WTC11 (cell line): ENCODE data around the gene MKX. TPM values are rescaled to one million over a fixed set of nuclear protein-coding genes. Genes with fewer than 3 reads are reported as not detected.

Experiments used
- ATAC-seq: fragments of 200-7000 bp; cut with Tn5 transposase; 2 replicates; pipeline ENCODE4 v1.10.0; 2021; ENCODE audit warnings: mild to moderate bottlenecking, moderate library complexity
- CTCF ChIA-PET: fragments of 300-600 bp; sonication (Branson Sonifier 250); formaldehyde crosslinking; loops from one replicate; lab custom pipeline; 2021; ENCODE audit warnings: antibody characterized with exemption; lab: Charles Lee
- POLR2A ChIA-PET: fragments of 350-600 bp; sonication (Branson Sonifier 250); formaldehyde crosslinking; loops from one replicate; lab custom pipeline; 2021; ENCODE audit warnings: antibody characterized with exemption; lab: Charles Lee
- DNase-seq: peaks from one replicate; pipeline ENCODE4 v3.0.0; 2021; ENCODE audit warnings: low spot score
- H3K27ac Mint-ChIP-seq: 2 replicates; pipeline ENCODE4 v1.8.0; 2021; ENCODE audit warnings: mixed read lengths
- H3K27me3 Mint-ChIP-seq: 2 replicates; pipeline ENCODE4 v1.8.0; 2021; ENCODE audit warnings: low read depth, mild to moderate bottlenecking, moderate library complexity, mixed read lengths
- H3K36me3 Mint-ChIP-seq: 2 replicates; pipeline ENCODE4 v1.8.0; 2021; ENCODE audit warnings: mixed read lengths
- H3K4me1 Mint-ChIP-seq: 2 replicates; pipeline ENCODE4 v1.8.0; 2022; ENCODE audit warnings: mixed read lengths
- H3K4me3 Mint-ChIP-seq: 2 replicates; pipeline ENCODE4 v1.8.0; 2021; ENCODE audit warnings: mild to moderate bottlenecking, moderate library complexity, mixed read lengths
- H3K9me3 Mint-ChIP-seq: 2 replicates; pipeline ENCODE4 v1.8.0; 2021; ENCODE audit warnings: mixed read lengths
- ATF2 ChIP-seq: sonication (generic); formaldehyde crosslinking; IDR thresholded peaks from 2 replicates; pipeline ENCODE4 v1.8.1; 2022; ENCODE audit warnings: low read depth, missing genetic modification reagents, borderline replicate concordance
- CREM ChIP-seq: sonication (generic); formaldehyde crosslinking; IDR thresholded peaks from 2 replicates; pipeline ENCODE4 v1.8.1; 2022; ENCODE audit warnings: mild to moderate bottlenecking, missing genetic modification reagents, moderate library complexity
- ESRRA ChIP-seq: sonication (generic); formaldehyde crosslinking; IDR thresholded peaks from 2 replicates; pipeline ENCODE4 v1.8.1; 2022; ENCODE audit warnings: mild to moderate bottlenecking, missing genetic modification reagents, borderline replicate concordance
- FOXP1 ChIP-seq: sonication (generic); formaldehyde crosslinking; IDR thresholded peaks from 2 replicates; pipeline ENCODE4 v1.8.0; 2022; ENCODE audit warnings: missing genetic modification reagents, mild to moderate bottlenecking, moderate library complexity, borderline replicate concordance
- HMGA2 ChIP-seq: fragments of 250-450 bp; sonication (Bioruptor Pico); IDR thresholded peaks from 2 replicates; pipeline ENCODE4 v1.4.0; 2021; ENCODE audit warnings: mild to moderate bottlenecking, moderate library complexity
- KAT7 ChIP-seq: sonication (generic); formaldehyde crosslinking; IDR thresholded peaks from 2 replicates; pipeline ENCODE4 v1.8.1; 2023; ENCODE audit warnings: missing genetic modification reagents, mild to moderate bottlenecking, borderline replicate concordance
- MXD4 ChIP-seq: fragments of 250-450 bp; sonication (Bioruptor Pico); IDR thresholded peaks from 2 replicates; pipeline ENCODE4 v1.8.0; 2021; ENCODE audit warnings: mild to moderate bottlenecking, moderate library complexity, borderline replicate concordance
- NR1H2 ChIP-seq: sonication (generic); formaldehyde crosslinking; IDR thresholded peaks from 2 replicates; pipeline ENCODE4 v1.9.0; 2021; ENCODE audit warnings: mild to moderate bottlenecking, moderate library complexity, missing genetic modification reagents
- NR2C2 ChIP-seq: sonication (generic); formaldehyde crosslinking; IDR thresholded peaks from 2 replicates; pipeline ENCODE4 v1.8.0; 2022; ENCODE audit warnings: mild to moderate bottlenecking, missing genetic modification reagents
- OVOL2 ChIP-seq: fragments of 250-450 bp; sonication (Bioruptor Pico); IDR thresholded peaks from 2 replicates; pipeline ENCODE4 v1.9.0; 2021; ENCODE audit warnings: mild to moderate bottlenecking, borderline replicate concordance
- PRDM15 ChIP-seq: sonication (generic); formaldehyde crosslinking; IDR thresholded peaks from 2 replicates; pipeline ENCODE4 v1.8.0; 2022; ENCODE audit warnings: missing genetic modification reagents
- SMAD3 ChIP-seq: sonication (generic); formaldehyde crosslinking; IDR thresholded peaks from 2 replicates; pipeline ENCODE4 v1.8.0; 2022; ENCODE audit warnings: missing genetic modification reagents, mild to moderate bottlenecking, borderline replicate concordance
- STAT6 ChIP-seq: sonication (generic); formaldehyde crosslinking; conservative IDR thresholded peaks from 2 replicates; pipeline ENCODE4 v1.8.1; 2023; ENCODE audit warnings: mild to moderate bottlenecking, low read depth, missing genetic modification reagents, moderate library complexity
- ZMAT4 ChIP-seq: fragments of 250-450 bp; sonication (Bioruptor Pico); IDR thresholded peaks from 2 replicates; pipeline ENCODE4 v1.9.0; 2021; ENCODE audit warnings: mild to moderate bottlenecking
- ZNF121 ChIP-seq: sonication (generic); formaldehyde crosslinking; IDR thresholded peaks from 2 replicates; pipeline ENCODE4 v1.8.0; 2023; ENCODE audit warnings: missing genetic modification reagents
- ZNF281 ChIP-seq: sonication (generic); formaldehyde crosslinking; IDR thresholded peaks from 2 replicates; pipeline ENCODE4 v1.8.0; 2023; ENCODE audit warnings: mild to moderate bottlenecking, missing genetic modification reagents
- ZNF317 ChIP-seq: sonication (generic); formaldehyde crosslinking; IDR thresholded peaks from 2 replicates; pipeline ENCODE4 v1.8.1; 2023; ENCODE audit warnings: low read depth, mild to moderate bottlenecking, moderate library complexity, missing genetic modification reagents, borderline replicate concordance
- ZNF425 ChIP-seq: fragments of 250-450 bp; sonication (Bioruptor Pico); conservative IDR thresholded peaks from 2 replicates; pipeline ENCODE4 v1.9.0; 2021; ENCODE audit warnings: mild to moderate bottlenecking
- ZNF512 ChIP-seq: sonication (generic); formaldehyde crosslinking; IDR thresholded peaks from 2 replicates; pipeline ENCODE4 v1.8.1; 2022; ENCODE audit warnings: missing genetic modification reagents, borderline replicate concordance
- ZNF671 ChIP-seq: fragments of 250-450 bp; sonication (Bioruptor Pico); IDR thresholded peaks from 2 replicates; pipeline ENCODE4 v1.8.0; 2021; ENCODE audit warnings: mild to moderate bottlenecking
- total RNA-seq: library from RNA; stranded (reverse); gene quantifications from 3 replicates; pipeline ENCODE4 v1.2.3, GENCODE V29; 2021

Gene MKX
- total RNA-seq, 1 experiment from 2014 or later: 1.2 TPM

GRCh38 chr10:27695088-27695487, 50.5 kb downstream of the MKX start:
- Mint-ChIP-seq H3K4me1 (peaks cover 12% of the 10 kb centered on the region), H3K36me3 (peaks cover 3% of the 10 kb centered on the region; the same call in 1 of the 2 replicates), H3K27ac (no peak overlapping the region), H3K9me3 (peaks cover 13% of the 10 kb centered on the region), H3K4me3 (no peak overlapping the region), H3K27me3 (no peaks in the 10 kb centered on the region)
- ChIA-PET POLR2A (no interaction called here), CTCF (no interaction called here)
- DNase-seq (no peak), ATAC-seq (no peak)
- TF ChIP-seq ZNF121 (CRISPR knock-in tag): no peak
- TF ChIP-seq SMAD3 (CRISPR knock-in tag): no peak
- TF ChIP-seq ESRRA (CRISPR knock-in tag): no peak
- no peak for TF ChIP-seq STAT6 (CRISPR knock-in tag)
- no peak for TF ChIP-seq KAT7 (CRISPR knock-in tag)
- no peak for TF ChIP-seq ZNF671
- no peak for TF ChIP-seq ZNF425 (CRISPR knock-in tag)
- no peak for TF ChIP-seq MXD4 (CRISPR knock-in tag)
- no peak for TF ChIP-seq ZMAT4 (CRISPR knock-in tag)
- TF ChIP-seq NR2C2 (CRISPR knock-in tag): no peak
- TF ChIP-seq ATF2 (CRISPR knock-in tag): no peak
- no peak for TF ChIP-seq CREM (CRISPR knock-in tag)
- TF ChIP-seq FOXP1 (CRISPR knock-in tag): no peak
- TF ChIP-seq HMGA2 (CRISPR knock-in tag): no peak
- TF ChIP-seq PRDM15 (CRISPR knock-in tag): no peak

- ATAC-seq (no peak), DNase-seq (no peak)
- Mint-ChIP-seq H3K9me3 (peaks cover 25% of the 10 kb centered on the region), H3K4me3 (no peak overlapping the region), H3K27ac (no peak overlapping the region), H3K27me3 (no peaks in the 10 kb centered on the region), H3K36me3 (peaks cover 6% of the 10 kb centered on the region; the same call in 1 of the 2 replicates), H3K4me1 (no peaks in the 10 kb centered on the region)
- ChIA-PET POLR2A (no interaction called here), CTCF (no interaction called here)
- TF ChIP-seq ZNF317 (CRISPR knock-in tag) (no peak), NR1H2 (CRISPR knock-in tag) (no peak), OVOL2 (CRISPR knock-in tag) (no peak), ZNF512 (no peak), ZNF281 (no peak)
Measured at GRCh38 chr10:27692663-27693062, 53.0 kb downstream of the MKX start.
